Skeletal muscle tissue (tissue), 4 donors: ENCODE data around the gene TICAM2. TPM values are rescaled to one million over a fixed set of nuclear protein-coding genes. Genes with fewer than 3 reads are reported as not detected.

Experiments used
- H3K27ac ChIP-seq: one replicate; pipeline ENCODE4 v1.7.0; 2013; ENCODE audit warnings: mild to moderate bottlenecking, low read depth, low read length, inconsistent platforms
- H3K27me3 ChIP-seq, 3 donors: one replicate each; pipeline ENCODE4 v1.7.0; 2013; ENCODE audit warnings: low read length in 3 of 3; ENCODE audit not compliant: control insufficient read depth in 3 of 3, insufficient read depth in 3 of 3
- H3K36me3 ChIP-seq, 3 donors: one replicate each; pipeline ENCODE4 v1.7.0; 2013; ENCODE audit warnings: low read length in 3 of 3; ENCODE audit not compliant: control insufficient read depth in 3 of 3, insufficient read depth in 3 of 3
- H3K4me1 ChIP-seq, 3 donors: one replicate each; pipeline ENCODE4 v1.7.0; 2013; ENCODE audit warnings: low read length in 3 of 3, mild to moderate bottlenecking in 3 of 3; ENCODE audit not compliant: control insufficient read depth in 3 of 3, insufficient read depth in 3 of 3
- H3K4me3 ChIP-seq, 3 donors: one replicate each; pipeline ENCODE4 v1.7.0; 2013; ENCODE audit warnings: low read length in 3 of 3
- H3K9ac ChIP-seq, 3 donors: one replicate each; pipeline ENCODE4 v1.7.0; 2013; ENCODE audit warnings: low read length in 3 of 3, mild to moderate bottlenecking in 3 of 3, moderate library complexity in 2 of 3, low read depth in 1 of 3
- H3K9me3 ChIP-seq, 3 donors: one replicate each; pipeline ENCODE4 v1.7.0; 2013; ENCODE audit warnings: low read length in 3 of 3; ENCODE audit not compliant: control insufficient read depth in 3 of 3
- total RNA-seq: library from RNA; depleted of rRNA; stranded (reverse); fragments of >200 nt; gene quantifications from one replicate; pipeline ENCODE4 v1.2.3, GENCODE V29; 2014
- donor health status: Osteomylitis.

The TICAM2 gene
- total RNA-seq, 1 donor from 2014 or later, result 2.6 TPM

DNA sequence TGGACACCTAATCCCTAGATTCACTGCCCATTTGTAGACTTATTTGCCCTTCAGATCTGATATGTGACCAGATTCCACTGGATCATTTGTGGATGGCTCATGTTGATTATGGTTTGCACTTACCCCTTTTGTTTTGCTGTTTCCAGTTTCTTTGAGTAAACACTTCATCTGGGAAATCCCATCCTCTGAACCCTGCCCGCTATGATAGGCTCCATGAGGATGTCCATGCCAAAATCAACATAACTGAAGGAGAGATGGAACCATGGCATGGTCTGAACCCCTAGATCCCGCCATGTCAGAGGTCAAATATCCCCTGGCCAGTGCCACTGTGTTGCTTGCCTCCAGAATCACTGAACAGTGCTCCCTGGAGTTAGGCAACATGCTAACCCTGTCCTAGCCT is 46.0 kb downstream of the TICAM2 start:
- Histone ChIP-seq H3K9ac (no peak overlapping the region), H3K27me3 (no peaks in the 10 kb centered on the region), H3K4me1 (no peaks in the 10 kb centered on the region), H3K36me3 (no peaks in the 10 kb centered on the region), H3K9me3 (no peaks in the 10 kb centered on the region), H3K4me3 (no peak overlapping the region), H3K27ac (no peak overlapping the region)

DNA sequence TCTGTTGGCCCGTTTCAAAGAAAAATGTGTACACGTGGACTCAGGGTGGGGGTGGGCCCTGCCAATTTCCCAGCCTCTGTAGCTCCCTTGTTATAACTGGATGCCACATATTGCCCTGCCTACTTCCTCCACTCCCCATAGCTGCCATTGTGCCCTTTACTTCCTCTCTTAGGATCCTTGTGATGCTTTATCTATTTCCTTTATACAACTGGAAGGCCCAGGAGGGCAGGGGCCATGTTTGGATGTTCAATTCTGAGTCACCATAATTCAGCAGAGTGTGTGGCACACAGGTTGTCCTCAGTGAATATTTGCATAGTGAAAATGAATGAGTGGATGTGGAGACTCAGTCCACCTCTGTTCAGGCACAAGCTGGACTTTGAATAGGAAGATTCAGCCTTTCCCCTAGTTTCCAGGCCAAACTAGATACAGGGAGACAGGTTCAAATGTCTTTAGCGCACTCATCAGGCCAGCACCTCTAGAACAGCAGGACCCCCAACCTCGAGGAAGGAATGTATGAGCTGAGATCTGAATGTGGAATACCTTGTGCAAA is 47.1 kb downstream of the TICAM2 start:
- Histone ChIP-seq H3K27me3 (no peaks in the 10 kb centered on the region), H3K9me3 (no peaks in the 10 kb centered on the region), H3K9ac (no peak overlapping the region), H3K36me3 (no peaks in the 10 kb centered on the region), H3K27ac (no peak overlapping the region), H3K4me3 (no peak overlapping the region), H3K4me1 (no peaks in the 10 kb centered on the region)

DNA sequence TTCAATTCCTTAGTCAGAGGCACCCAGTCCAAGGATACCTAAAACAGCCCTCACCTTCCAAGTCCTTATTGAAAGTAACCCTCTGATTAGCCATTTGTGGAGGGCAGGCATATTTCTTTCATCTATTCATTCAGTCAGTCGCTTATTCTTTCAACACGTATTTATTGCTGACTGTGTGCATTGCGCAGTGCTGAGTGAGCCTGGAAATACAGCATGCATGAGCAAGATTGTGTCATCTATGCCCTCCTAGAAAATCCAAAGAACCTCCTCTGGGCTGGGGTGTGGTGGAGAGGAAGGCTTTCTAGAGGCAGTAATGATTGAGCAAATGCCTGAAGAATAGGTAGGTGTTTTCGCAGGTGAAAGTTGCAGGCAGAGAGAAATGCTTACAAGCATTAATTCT is 49.2 kb downstream of the TICAM2 start:
- no peak overlapping the region for H3K9ac ChIP-seq
- H3K27me3 ChIP-seq, result no peaks in the 10 kb centered on the region
- H3K9me3 ChIP-seq, result no peaks in the 10 kb centered on the region

DNA sequence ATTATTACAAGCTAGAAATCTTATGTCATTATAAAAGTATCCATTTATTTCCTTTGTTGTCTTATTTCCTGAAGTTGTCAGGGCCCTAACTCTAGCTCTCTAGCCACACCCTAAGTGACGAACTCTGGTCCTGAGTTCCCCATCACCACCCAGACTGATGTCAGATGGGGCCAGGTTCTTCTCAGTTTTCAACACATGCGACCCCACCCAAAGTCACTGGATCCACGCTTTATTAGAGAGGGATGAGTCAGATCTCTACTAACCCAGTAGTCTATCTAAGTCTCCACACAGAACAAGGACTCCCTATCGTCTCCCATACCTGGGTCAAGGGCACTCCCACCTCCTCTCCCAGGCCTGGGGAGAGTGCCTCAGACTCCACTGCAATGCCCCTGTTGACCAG is 50.9 kb downstream of the TICAM2 start:
- H3K27ac ChIP-seq, result no peak overlapping the region
- no peaks in the 10 kb centered on the region for H3K27me3 ChIP-seq
- H3K4me1 ChIP-seq, result no peaks in the 10 kb centered on the region
- H3K36me3 ChIP-seq, result no peaks in the 10 kb centered on the region
- H3K9me3 ChIP-seq, result no peaks in the 10 kb centered on the region
- no peak overlapping the region for H3K4me3 ChIP-seq
- no peak overlapping the region for H3K9ac ChIP-seq

More for the DNA sequence above, 49.2 kb downstream of the TICAM2 start:
- H3K4me3 ChIP-seq, result no peak overlapping the region
- H3K27ac ChIP-seq, result no peak overlapping the region
- H3K4me1 ChIP-seq, result no peaks in the 10 kb centered on the region
- no peaks in the 10 kb centered on the region for H3K36me3 ChIP-seq

DNA sequence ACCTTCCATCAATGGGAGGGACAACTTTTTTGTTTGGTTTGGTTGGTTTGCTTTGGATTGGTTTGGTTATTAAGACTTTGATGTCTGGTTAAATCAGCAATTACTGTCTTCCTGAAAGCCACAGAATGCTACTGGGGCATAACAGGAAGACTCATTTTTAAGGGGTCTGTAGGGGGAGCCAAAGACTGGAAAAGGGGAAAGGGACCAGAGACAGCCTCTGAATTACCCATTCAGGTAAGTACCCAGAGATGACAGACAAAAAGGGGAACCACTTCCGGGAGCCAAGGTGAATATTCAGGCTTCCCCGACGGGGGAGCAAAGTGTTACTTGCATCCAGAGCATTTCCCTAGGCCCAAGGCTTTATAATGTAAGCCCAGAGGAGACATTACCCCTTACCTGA is 53.1 kb downstream of the TICAM2 start:
- H3K36me3 ChIP-seq, result no peaks in the 10 kb centered on the region
- H3K9me3 ChIP-seq, result no peaks in the 10 kb centered on the region
- H3K9ac ChIP-seq, result no peak overlapping the region
- no peak overlapping the region for H3K27ac ChIP-seq
- peaks cover 3 to 4% (median 3%) of the 10 kb centered on the region in 3 donors for H3K4me1 ChIP-seq
- H3K27me3 ChIP-seq, result no peaks in the 10 kb centered on the region
- H3K4me3 ChIP-seq, result no peak overlapping the region

DNA sequence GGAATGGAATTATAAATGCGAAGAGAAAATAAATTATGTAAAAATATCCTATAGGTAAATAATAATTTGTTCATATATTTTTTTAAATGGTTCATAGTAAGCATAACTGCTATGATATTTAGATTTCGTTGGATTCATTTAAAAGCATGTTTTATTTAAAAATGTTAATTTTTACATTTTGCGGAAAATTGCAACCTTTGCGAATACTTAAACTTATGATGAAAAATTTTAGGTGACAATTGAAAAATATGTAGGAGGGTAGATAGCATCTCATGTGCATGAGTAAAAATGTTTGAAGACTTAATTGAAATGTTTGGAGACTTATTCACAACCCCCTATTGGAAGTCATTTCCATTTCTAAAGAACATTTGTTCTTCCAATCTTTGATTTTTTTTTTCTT is 53.6 kb downstream of the TICAM2 start:
- Histone ChIP-seq H3K9me3 (no peaks in the 10 kb centered on the region), H3K27me3 (no peaks in the 10 kb centered on the region), H3K9ac (no peak overlapping the region), H3K27ac (no peak overlapping the region), H3K4me3 (no peak overlapping the region), H3K36me3 (no peaks in the 10 kb centered on the region), H3K4me1 (peaks cover 3 to 4% (median 3%) of the 10 kb centered on the region in 3 donors)

DNA sequence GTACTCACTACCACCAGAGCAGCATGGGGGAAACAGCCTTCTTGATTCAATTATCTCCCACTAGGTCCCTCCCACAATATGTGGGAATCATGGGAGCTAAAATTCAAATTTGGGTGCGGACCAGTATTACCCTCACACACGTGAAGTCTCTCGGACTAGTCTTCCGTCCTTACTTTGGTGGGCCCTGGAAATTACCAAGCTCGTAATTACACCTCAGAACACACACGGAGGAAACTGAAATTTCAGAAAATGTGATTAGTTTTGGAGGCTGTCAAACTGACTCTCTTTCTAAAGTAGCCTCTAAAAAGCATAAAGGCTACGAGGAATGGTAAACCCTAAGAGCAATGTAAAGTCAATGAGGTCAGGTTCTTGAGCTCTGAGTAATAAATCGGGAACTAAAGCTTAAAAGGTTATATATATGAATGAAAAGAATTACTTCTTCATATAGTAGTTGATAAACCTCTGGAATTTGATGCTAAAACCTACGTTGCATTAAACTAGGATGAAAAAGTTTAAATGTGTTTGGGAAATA is 56.9 kb downstream of the TICAM2 start:
- Histone ChIP-seq H3K4me1 (peaks cover 6 to 20% (median 11%) of the 10 kb centered on the region in 3 donors), H3K9me3 (no peaks in the 10 kb centered on the region), H3K9ac (peak overlapping the region in 1 of 3 donors; percentile 54), H3K4me3 (peak overlapping the region; percentile 48 to 67 (median 50)), H3K27me3 (no peaks in the 10 kb centered on the region), H3K27ac (peak overlapping the region; percentile 79), H3K36me3 (peaks cover 7 to 10% (median 8%) of the 10 kb centered on the region in 3 donors)

DNA sequence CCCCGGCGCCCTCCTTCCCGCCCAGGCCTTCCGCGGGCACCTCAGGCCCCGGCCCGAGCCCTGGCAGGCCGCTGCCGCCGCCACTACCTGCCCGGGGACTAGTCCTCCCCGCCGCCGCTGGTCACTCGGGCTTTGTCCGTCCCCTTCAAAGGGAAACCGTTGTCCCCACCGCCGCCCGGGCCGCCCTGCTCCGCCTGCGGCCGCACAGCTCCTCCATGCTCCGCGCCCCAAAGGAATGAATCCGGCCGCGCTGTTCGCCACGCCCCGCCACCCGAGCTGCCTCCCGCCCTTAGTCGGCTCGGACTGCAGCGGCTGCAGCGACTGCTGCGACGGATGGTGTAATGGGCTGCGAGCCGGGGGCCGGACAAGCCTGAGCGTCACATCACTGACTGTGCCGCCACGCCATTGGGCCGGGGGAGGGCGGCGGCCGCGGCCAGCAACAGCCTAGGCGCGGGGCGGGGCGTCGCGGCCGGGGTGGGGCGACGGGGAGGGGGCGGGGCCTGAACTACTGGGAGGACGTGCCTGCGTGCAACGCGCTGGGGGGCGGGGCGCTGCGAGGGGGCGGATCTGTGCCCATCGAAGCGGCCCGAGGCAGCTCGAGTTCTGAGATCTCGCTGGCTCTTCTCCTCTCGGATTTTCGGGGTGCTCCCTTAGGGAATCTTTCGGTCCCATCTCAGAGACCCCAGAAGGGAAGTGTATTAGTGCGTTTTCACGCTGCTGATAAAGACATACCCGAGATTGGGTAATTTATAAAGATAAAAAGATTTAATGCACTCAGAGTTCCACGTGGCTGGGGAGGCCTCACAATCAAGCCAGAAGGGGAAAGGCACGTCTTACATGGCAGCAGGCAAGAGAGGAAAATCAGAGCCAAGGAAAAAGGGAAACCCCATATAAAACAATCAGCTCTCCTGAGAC is 57.6 kb downstream of the TICAM2 start, which contains the start of gene FEM1C:
FEM1C (minus strand) TSS at position 340 of the 915 bp plus-strand sequence. CDS start 1,282 bp downstream, outside the sequence.
- Histone ChIP-seq H3K27me3 (no peaks in the 10 kb centered on the region), H3K36me3 (peaks cover 7 to 12% (median 8%) of the 10 kb centered on the region in 3 donors), H3K9ac (peak within 1 kb of the TSS; percentile 89 to 95 (median 93)), H3K9me3 (no peaks in the 10 kb centered on the region), H3K4me1 (peaks cover 6 to 26% (median 12%) of the 10 kb centered on the region in 3 donors), H3K4me3 (peak within 1 kb of the TSS; percentile 67 to 95 (median 87)), H3K27ac (peak within 1 kb of the TSS; percentile 98)

DNA sequence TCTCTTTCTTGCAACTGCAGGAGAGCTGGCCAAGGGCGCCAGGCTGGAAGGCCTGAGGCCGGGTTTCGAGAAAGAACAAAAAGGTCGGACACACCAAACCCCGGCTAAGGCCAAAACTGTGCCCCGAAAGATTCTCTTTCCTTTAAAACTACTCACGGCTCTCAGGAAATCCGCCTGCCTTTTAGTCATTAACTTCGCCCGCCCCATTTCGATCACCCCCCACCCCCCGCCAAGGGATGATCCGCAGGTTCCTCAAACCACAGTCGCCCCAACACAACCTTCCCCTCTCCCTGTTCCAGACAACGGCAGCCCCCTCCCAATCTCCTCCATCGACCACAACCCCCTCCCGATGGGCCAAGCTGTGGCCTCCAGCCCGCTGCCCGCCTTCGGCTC is 58.2 kb downstream of the TICAM2 start:
- Histone ChIP-seq H3K27me3 (no peaks in the 10 kb centered on the region), H3K4me3 (peak overlapping the region; percentile 60 to 95 (median 87)), H3K4me1 (peaks cover 6 to 33% (median 17%) of the 10 kb centered on the region in 3 donors), H3K27ac (peak overlapping the region; percentile 98), H3K36me3 (peaks cover 7 to 13% (median 10%) of the 10 kb centered on the region in 3 donors), H3K9me3 (no peaks in the 10 kb centered on the region), H3K9ac (peak overlapping the region; percentile 89 to 95 (median 93))
